MM.1S (cell line): Measurements from ENCODE around the gene AVL9.

ENCODE experiments used
- DNase-seq: peaks from one replicate; pipeline ENCODE4 v3.0.0-alpha.2; 2015
- H2AFZ ChIP-seq: fragments of 300-600 bp; sonication (generic); 2 replicates; pipeline ENCODE4 v1.6.0; 2016; ENCODE audit warnings: antibody characterized with exemption, low read length
- H3F3A ChIP-seq: fragments of 300-600 bp; sonication (generic); 2 replicates; pipeline ENCODE4 v1.6.1; 2016; ENCODE audit warnings: mild to moderate bottlenecking, antibody characterized with exemption, low read length, moderate library complexity, mixed read lengths; ENCODE audit not compliant: insufficient read depth
- H3K27ac ChIP-seq: fragments of 300-600 bp; sonication (generic); 2 replicates; pipeline ENCODE4 v1.5.1; 2016; ENCODE audit warnings: mild to moderate bottlenecking, low read length
- H3K27me3 ChIP-seq: fragments of 300-600 bp; sonication (generic); replicated peaks from 2 replicates; pipeline ENCODE4 v1.6.0; 2016; ENCODE audit warnings: low read length; ENCODE audit not compliant: insufficient read depth
- H3K36me3 ChIP-seq: fragments of 300-600 bp; sonication (generic); replicated peaks from 2 replicates; pipeline ENCODE4 v1.6.1; 2016; ENCODE audit warnings: mild to moderate bottlenecking, low read length, mixed read lengths; ENCODE audit not compliant: insufficient read depth
- H3K4me1 ChIP-seq: fragments of 300-600 bp; sonication (generic); 2 replicates; pipeline ENCODE4 v1.6.1; 2016; ENCODE audit warnings: low read length, mixed read lengths
- H3K4me2 ChIP-seq: fragments of 300-600 bp; sonication (generic); 2 replicates; pipeline ENCODE4 v1.6.0; 2016; ENCODE audit warnings: low read depth, low read length
- H3K4me3 ChIP-seq: fragments of 300-600 bp; sonication (generic); 2 replicates; pipeline ENCODE4 v1.5.1; 2016; ENCODE audit warnings: low read length, mixed read lengths
- H3K79me2 ChIP-seq: fragments of 300-600 bp; sonication (generic); 2 replicates; pipeline ENCODE4 v1.6.1; 2016; ENCODE audit warnings: mixed run types, low read length, mixed read lengths
- H3K9ac ChIP-seq: fragments of 300-600 bp; sonication (generic); 2 replicates; pipeline ENCODE4 v1.6.1; 2016; ENCODE audit warnings: low read length, mixed read lengths
- H3K9me2 ChIP-seq: fragments of 300-600 bp; sonication (generic); replicated peaks from 2 replicates; pipeline ENCODE4 v1.6.1; 2016; ENCODE audit warnings: mild to moderate bottlenecking, low read length, mixed read lengths; ENCODE audit not compliant: insufficient read depth
- H3K9me3 ChIP-seq: fragments of 300-600 bp; sonication (generic); replicated peaks from 2 replicates; pipeline ENCODE4 v1.6.1; 2016; ENCODE audit warnings: mild to moderate bottlenecking, low read length, mixed read lengths; ENCODE audit not compliant: insufficient read depth
- H4K20me1 ChIP-seq: fragments of 300-600 bp; sonication (generic); 2 replicates; pipeline ENCODE4 v1.6.1; 2016; ENCODE audit warnings: mild to moderate bottlenecking, low read length, moderate library complexity, mixed read lengths; ENCODE audit not compliant: insufficient read depth
- CTCF ChIP-seq: fragments of 300-600 bp; sonication (generic); IDR thresholded peaks from 2 replicates; pipeline ENCODE4 v1.5.1; 2016; ENCODE audit warnings: antibody characterized with exemption, low read length, mixed read lengths
- EZH2 ChIP-seq: fragments of 300-600 bp; sonication (generic); optimal IDR thresholded peaks from 2 replicates; pipeline ENCODE3; 2017; ENCODE audit warnings: low read depth, mild to moderate bottlenecking, antibody characterized with exemption, low read length, mixed read lengths
- EZH2phosphoT487 ChIP-seq: fragments of 300-600 bp; sonication (generic); IDR thresholded peaks from 2 replicates; pipeline ENCODE4 v1.6.1; 2018; ENCODE audit warnings: antibody characterized with exemption, low read length

The AVL9 gene

GRCh38 chr7:32539366-32539765 lies 44.1 kb downstream of the AVL9 start:
- Histone ChIP-seq H3K9me2 (no peaks in the 10 kb centered on the region), H2AFZ (no peak overlapping the region), H3K9ac (no peak overlapping the region), H3F3A (no peaks in the 10 kb centered on the region), H3K9me3 (no peaks in the 10 kb centered on the region), H3K36me3 (no peaks in the 10 kb centered on the region), H4K20me1 (no peaks in the 10 kb centered on the region; the same call in 1 of the 2 replicates), H3K27me3 (no peaks in the 10 kb centered on the region), H3K79me2 (peaks cover 24% of the 10 kb centered on the region; the same call in 1 of the 2 replicates), H3K27ac (no peak overlapping the region), H3K4me3 (no peak overlapping the region), H3K4me2 (no peak overlapping the region), H3K4me1 (no peaks in the 10 kb centered on the region)
- no peak for TF ChIP-seq EZH2
- TF ChIP-seq CTCF = no peak
- no peak for TF ChIP-seq EZH2phosphoT487
- no peak for DNase-seq

GRCh38 chr7:32539919-32540531 lies 44.7 kb downstream of the AVL9 start:
- Histone ChIP-seq H3K4me2 (no peak overlapping the region), H3F3A (no peaks in the 10 kb centered on the region), H3K4me3 (no peak overlapping the region), H2AFZ (no peak overlapping the region), H3K4me1 (no peaks in the 10 kb centered on the region), H4K20me1 (no peaks in the 10 kb centered on the region; the same call in 1 of the 2 replicates), H3K9me3 (no peaks in the 10 kb centered on the region), H3K36me3 (no peaks in the 10 kb centered on the region), H3K27me3 (no peaks in the 10 kb centered on the region), H3K9me2 (no peaks in the 10 kb centered on the region), H3K9ac (no peak overlapping the region), H3K27ac (no peak overlapping the region), H3K79me2 (peaks cover 24% of the 10 kb centered on the region; the same call in 1 of the 2 replicates)
- DNase-seq = no peak
- TF ChIP-seq EZH2phosphoT487 (no peak), CTCF (no peak), EZH2 (no peak)

GRCh38 chr7:32542595-32542994 lies 47.3 kb downstream of the AVL9 start:
- H3K9me2 ChIP-seq = no peaks in the 10 kb centered on the region

More at GRCh38 chr7:32542595-32542994, 47.3 kb downstream of the AVL9 start:
- H3K9me3 ChIP-seq = no peaks in the 10 kb centered on the region
- no peak for DNase-seq
- no peaks in the 10 kb centered on the region for H3K27me3 ChIP-seq
- TF ChIP-seq EZH2 = no peak
- no peak for TF ChIP-seq EZH2phosphoT487
- TF ChIP-seq CTCF = no peak
- no peaks in the 10 kb centered on the region for H3K4me1 ChIP-seq
- H3K79me2 ChIP-seq = peaks cover 17% of the 10 kb centered on the region; the same call in 1 of the 2 replicates
- no peak overlapping the region for H3K4me3 ChIP-seq
- H3K36me3 ChIP-seq = no peaks in the 10 kb centered on the region; the same call in 1 of the 2 replicates
- no peak overlapping the region for H2AFZ ChIP-seq
- H4K20me1 ChIP-seq = no peaks in the 10 kb centered on the region
- no peak overlapping the region for H3K4me2 ChIP-seq
- no peaks in the 10 kb centered on the region for H3F3A ChIP-seq
- no peak overlapping the region for H3K27ac ChIP-seq
- no peak overlapping the region for H3K9ac ChIP-seq
